HEK293 (cell line): ENCODE results near the gene ZNF646.

Experiments
- GFI1B ChIP-seq: fragments of 450-650 bp; formaldehyde crosslinking; IDR thresholded peaks from 2 replicates; pipeline ENCODE4 v1.5.1; 2016; ENCODE audit warnings: missing biosample characterization, missing genetic modification characterization
- GLIS2 ChIP-seq: fragments of 450-650 bp; formaldehyde crosslinking; IDR thresholded peaks from 2 replicates; pipeline ENCODE4 v1.5.1; 2016; ENCODE audit warnings: missing biosample characterization, missing genetic modification characterization
- KLF7 ChIP-seq: fragments of 450-650 bp; formaldehyde crosslinking; IDR thresholded peaks from 2 replicates; pipeline ENCODE4 v1.5.1; 2016; ENCODE audit warnings: missing biosample characterization, missing genetic modification characterization, borderline replicate concordance
- KLF8 ChIP-seq: fragments of 450-650 bp; formaldehyde crosslinking; IDR thresholded peaks from 2 replicates; pipeline ENCODE4 v1.5.1; 2016; ENCODE audit warnings: missing biosample characterization, missing genetic modification characterization
- MEIS1 ChIP-seq: sonication (generic); formaldehyde crosslinking; IDR thresholded peaks from 2 replicates; pipeline ENCODE4 v1.8.1; 2022; ENCODE audit warnings: missing genetic modification reagents, mild to moderate bottlenecking, borderline replicate concordance
- RBAK ChIP-seq: fragments of 450-650 bp; formaldehyde crosslinking; IDR thresholded peaks from 2 replicates; pipeline ENCODE4 v1.5.1; 2016; ENCODE audit warnings: missing biosample characterization, missing genetic modification characterization
- SCRT2 ChIP-seq: fragments of 450-650 bp; formaldehyde crosslinking; IDR thresholded peaks from 2 replicates; pipeline ENCODE4 v1.5.1; 2016; ENCODE audit warnings: missing biosample characterization, missing genetic modification characterization
- TCF7L2 ChIP-seq: IDR thresholded peaks from 2 replicates; pipeline ENCODE4 v1.6.1; 2011; ENCODE audit warnings: low read depth, mild to moderate bottlenecking, inconsistent platforms, low read length, moderate library complexity, borderline replicate concordance
- YY2 ChIP-seq: fragments of 450-650 bp; formaldehyde crosslinking; IDR thresholded peaks from 2 replicates; pipeline ENCODE4 v1.5.1; 2016; ENCODE audit warnings: missing biosample characterization, missing genetic modification characterization
- ZBTB48 ChIP-seq: fragments of 450-650 bp; formaldehyde crosslinking; IDR thresholded peaks from 2 replicates; pipeline ENCODE4 v1.5.1; 2016; ENCODE audit warnings: missing biosample characterization, missing genetic modification characterization
- ZNF112 ChIP-seq: fragments of 450-650 bp; formaldehyde crosslinking; IDR thresholded peaks from 2 replicates; pipeline ENCODE4 v1.5.0; 2017; ENCODE audit warnings: missing biosample characterization, missing genetic modification characterization
- ZNF155 ChIP-seq: fragments of 450-650 bp; formaldehyde crosslinking; IDR thresholded peaks from 2 replicates; pipeline ENCODE4 v1.5.1; 2016; ENCODE audit warnings: missing biosample characterization, missing genetic modification characterization
- ZNF157 ChIP-seq: fragments of 450-650 bp; formaldehyde crosslinking; IDR thresholded peaks from 2 replicates; pipeline ENCODE4 v1.5.1; 2016; ENCODE audit warnings: missing biosample characterization, missing genetic modification characterization
- ZNF202 ChIP-seq: fragments of 450-650 bp; formaldehyde crosslinking; IDR thresholded peaks from 2 replicates; pipeline ENCODE4 v1.5.1; 2016; ENCODE audit warnings: missing biosample characterization, missing genetic modification characterization, borderline replicate concordance
- ZNF214 ChIP-seq: fragments of 450-650 bp; formaldehyde crosslinking; IDR thresholded peaks from 2 replicates; pipeline ENCODE4 v1.5.1; 2017; ENCODE audit warnings: missing biosample characterization, mild to moderate bottlenecking, missing genetic modification characterization, borderline replicate concordance
- ZNF239 ChIP-seq: fragments of 450-650 bp; formaldehyde crosslinking; IDR thresholded peaks from 2 replicates; pipeline ENCODE4 v1.5.1; 2016; ENCODE audit warnings: missing biosample characterization, missing genetic modification characterization
- ZNF24 ChIP-seq: fragments of 450-650 bp; formaldehyde crosslinking; IDR thresholded peaks from 2 replicates; pipeline ENCODE4 v1.5.1; 2016; ENCODE audit warnings: missing biosample characterization, missing genetic modification characterization
- ZNF248 ChIP-seq: fragments of 450-650 bp; formaldehyde crosslinking; IDR thresholded peaks from 2 replicates; pipeline ENCODE4 v1.5.1; 2017; ENCODE audit warnings: missing biosample characterization, missing genetic modification characterization
- ZNF266 ChIP-seq: fragments of 450-650 bp; formaldehyde crosslinking; IDR thresholded peaks from 2 replicates; pipeline ENCODE4 v1.5.1; 2016; ENCODE audit warnings: missing biosample characterization, missing genetic modification characterization, low read depth
- ZNF366 ChIP-seq: fragments of 450-650 bp; formaldehyde crosslinking; conservative IDR thresholded peaks from 2 replicates; pipeline ENCODE4 v1.5.1; 2016; ENCODE audit warnings: missing biosample characterization, missing genetic modification characterization
- ZNF473 ChIP-seq: fragments of 450-650 bp; formaldehyde crosslinking; IDR thresholded peaks from 2 replicates; pipeline ENCODE4 v1.5.1; 2017; ENCODE audit warnings: missing biosample characterization, missing genetic modification characterization
- ZNF785 ChIP-seq: fragments of 450-650 bp; formaldehyde crosslinking; IDR thresholded peaks from 2 replicates; pipeline ENCODE4 v1.5.1; 2016; ENCODE audit warnings: missing biosample characterization, missing genetic modification characterization
- ZNF837 ChIP-seq: fragments of 450-650 bp; formaldehyde crosslinking; IDR thresholded peaks from 2 replicates; pipeline ENCODE4 v1.5.1; 2016; ENCODE audit warnings: missing biosample characterization, missing genetic modification characterization
- TF ChIP-seq, protein P1 (sequence below): fragments of 450-650 bp; formaldehyde crosslinking; IDR thresholded peaks from 2 replicates; pipeline ENCODE4 v1.5.1; 2016; ENCODE audit warnings: missing biosample characterization, missing genetic modification characterization, borderline replicate concordance
- TF ChIP-seq, protein P2 (sequence below): fragments of 450-650 bp; formaldehyde crosslinking; IDR thresholded peaks from 2 replicates; pipeline ENCODE4 v1.5.1; 2017; ENCODE audit warnings: missing biosample characterization, mild to moderate bottlenecking, missing genetic modification characterization, moderate library complexity
- TF ChIP-seq, protein P3 (sequence below): fragments of 450-650 bp; formaldehyde crosslinking; IDR thresholded peaks from 2 replicates; pipeline ENCODE4 v1.5.1; 2016; ENCODE audit warnings: missing biosample characterization, missing genetic modification characterization
- TF ChIP-seq, protein P4 (sequence below): fragments of 450-650 bp; formaldehyde crosslinking; conservative IDR thresholded peaks from 2 replicates; pipeline ENCODE4 v1.5.1; 2016; ENCODE audit warnings: low read depth, missing biosample characterization, missing genetic modification characterization
- TF ChIP-seq, protein P5 (sequence below): fragments of 450-650 bp; formaldehyde crosslinking; IDR thresholded peaks from 2 replicates; pipeline ENCODE4 v1.5.1; 2016; ENCODE audit warnings: missing biosample characterization, missing genetic modification characterization
- TF ChIP-seq, protein P6 (sequence below): fragments of 450-650 bp; formaldehyde crosslinking; IDR thresholded peaks from 2 replicates; pipeline ENCODE4 v1.5.1; 2016; ENCODE audit warnings: missing biosample characterization, missing genetic modification characterization

The ZNF646 gene

DNA sequence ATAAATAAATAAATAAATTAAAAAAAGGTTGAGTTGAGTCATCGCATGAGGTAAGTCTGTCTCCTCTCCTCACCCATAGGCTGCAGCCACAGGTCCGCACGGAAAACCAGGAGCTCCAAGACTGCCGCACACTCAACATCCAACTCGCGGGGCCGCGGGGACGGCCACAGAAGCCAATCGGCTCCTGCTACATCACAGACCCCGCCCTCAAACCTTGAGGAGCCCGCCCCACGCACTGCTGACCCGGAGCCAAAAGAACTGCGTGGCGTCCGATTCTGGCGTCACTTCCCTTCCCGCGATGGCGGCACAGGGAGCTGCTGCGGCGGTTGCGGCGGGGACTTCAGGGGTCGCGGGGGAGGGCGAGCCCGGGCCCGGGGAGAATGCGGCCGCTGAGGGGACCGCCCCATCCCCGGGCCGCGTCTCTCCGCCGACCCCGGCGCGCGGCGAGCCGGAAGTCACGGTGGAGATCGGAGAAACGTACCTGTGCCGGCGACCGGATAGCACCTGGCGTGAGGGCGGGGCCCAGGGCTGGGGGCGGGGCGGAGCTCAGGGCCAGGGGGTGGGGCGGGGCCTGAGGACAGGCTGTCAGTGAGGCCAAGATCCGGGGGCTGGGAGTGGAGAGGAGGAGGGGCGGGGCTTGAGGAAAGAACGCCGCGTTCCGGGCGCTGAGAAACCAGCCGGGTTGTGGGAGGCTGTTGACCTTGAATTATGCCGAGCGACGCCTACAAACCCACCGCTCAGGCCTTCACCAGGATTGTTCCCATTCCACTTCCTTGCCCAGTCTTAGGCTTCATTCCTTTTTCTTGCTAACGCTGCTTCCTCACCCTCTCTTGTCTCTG, 43.4 kb downstream of the ZNF646 start, which contains the start of gene KAT8 (continued):
- TF ChIP-seq, protein P1, sequence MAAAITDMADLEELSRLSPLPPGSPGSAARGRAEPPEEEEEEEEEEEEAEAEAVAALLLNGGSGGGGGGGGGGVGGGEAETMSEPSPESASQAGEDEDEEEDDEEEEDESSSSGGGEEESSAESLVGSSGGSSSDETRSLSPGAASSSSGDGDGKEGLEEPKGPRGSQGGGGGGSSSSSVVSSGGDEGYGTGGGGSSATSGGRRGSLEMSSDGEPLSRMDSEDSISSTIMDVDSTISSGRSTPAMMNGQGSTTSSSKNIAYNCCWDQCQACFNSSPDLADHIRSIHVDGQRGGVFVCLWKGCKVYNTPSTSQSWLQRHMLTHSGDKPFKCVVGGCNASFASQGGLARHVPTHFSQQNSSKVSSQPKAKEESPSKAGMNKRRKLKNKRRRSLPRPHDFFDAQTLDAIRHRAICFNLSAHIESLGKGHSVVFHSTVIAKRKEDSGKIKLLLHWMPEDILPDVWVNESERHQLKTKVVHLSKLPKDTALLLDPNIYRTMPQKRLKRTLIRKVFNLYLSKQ (tag by site-specific recombination), result no peak
- TF ChIP-seq ZNF24 (no peak), ZNF366 (no peak), ZNF157 (tag by site-specific recombination) (no peak), GLIS2 (tag by site-specific recombination) (peak; percentile 82; the same call in 1 of the 2 replicates), ZNF155 (tag by site-specific recombination) (no peak), ZNF239 (tag by site-specific recombination) (no peak), KLF8 (peak; percentile 64), ZNF473 (tag by site-specific recombination) (no peak), ZNF785 (tag by site-specific recombination) (no peak), MEIS1 (CRISPR knock-in tag) (no peak), TCF7L2 (no peak), ZBTB48 (tag by site-specific recombination) (no peak), ZNF837 (tag by site-specific recombination) (no peak), YY2 (tag by site-specific recombination) (peak; percentile 96), ZNF202 (tag by site-specific recombination) (no peak; the same call in 1 of the 2 replicates), GFI1B (tag by site-specific recombination) (no peak), KLF7 (tag by site-specific recombination) (no peak), ZNF112 (tag by site-specific recombination) (no peak), ZNF248 (tag by site-specific recombination) (no peak), SCRT2 (peak; percentile 95), ZNF214 (tag by site-specific recombination) (no peak), RBAK (no peak), ZNF266 (tag by site-specific recombination) (peak; percentile 0; the same call in 1 of the 2 replicates)
- TF ChIP-seq, protein P2, sequence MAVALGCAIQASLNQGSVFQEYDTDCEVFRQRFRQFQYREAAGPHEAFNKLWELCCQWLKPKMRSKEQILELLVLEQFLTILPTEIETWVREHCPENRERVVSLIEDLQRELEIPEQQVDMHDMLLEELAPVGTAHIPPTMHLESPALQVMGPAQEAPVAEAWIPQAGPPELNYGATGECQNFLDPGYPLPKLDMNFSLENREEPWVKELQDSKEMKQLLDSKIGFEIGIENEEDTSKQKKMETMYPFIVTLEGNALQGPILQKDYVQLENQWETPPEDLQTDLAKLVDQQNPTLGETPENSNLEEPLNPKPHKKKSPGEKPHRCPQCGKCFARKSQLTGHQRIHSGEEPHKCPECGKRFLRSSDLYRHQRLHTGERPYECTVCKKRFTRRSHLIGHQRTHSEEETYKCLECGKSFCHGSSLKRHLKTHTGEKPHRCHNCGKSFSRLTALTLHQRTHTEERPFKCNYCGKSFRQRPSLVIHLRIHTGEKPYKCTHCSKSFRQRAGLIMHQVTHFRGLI, result no peak
- TF ChIP-seq, protein P3, sequence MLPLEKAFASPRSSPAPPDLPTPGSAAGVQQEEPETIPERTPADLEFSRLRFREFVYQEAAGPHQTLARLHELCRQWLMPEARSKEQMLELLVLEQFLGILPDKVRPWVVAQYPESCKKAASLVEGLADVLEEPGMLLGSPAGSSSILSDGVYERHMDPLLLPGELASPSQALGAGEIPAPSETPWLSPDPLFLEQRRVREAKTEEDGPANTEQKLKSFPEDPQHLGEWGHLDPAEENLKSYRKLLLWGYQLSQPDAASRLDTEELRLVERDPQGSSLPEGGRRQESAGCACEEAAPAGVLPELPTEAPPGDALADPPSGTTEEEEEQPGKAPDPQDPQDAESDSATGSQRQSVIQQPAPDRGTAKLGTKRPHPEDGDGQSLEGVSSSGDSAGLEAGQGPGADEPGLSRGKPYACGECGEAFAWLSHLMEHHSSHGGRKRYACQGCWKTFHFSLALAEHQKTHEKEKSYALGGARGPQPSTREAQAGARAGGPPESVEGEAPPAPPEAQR, result no peak
- TF ChIP-seq, protein P4, sequence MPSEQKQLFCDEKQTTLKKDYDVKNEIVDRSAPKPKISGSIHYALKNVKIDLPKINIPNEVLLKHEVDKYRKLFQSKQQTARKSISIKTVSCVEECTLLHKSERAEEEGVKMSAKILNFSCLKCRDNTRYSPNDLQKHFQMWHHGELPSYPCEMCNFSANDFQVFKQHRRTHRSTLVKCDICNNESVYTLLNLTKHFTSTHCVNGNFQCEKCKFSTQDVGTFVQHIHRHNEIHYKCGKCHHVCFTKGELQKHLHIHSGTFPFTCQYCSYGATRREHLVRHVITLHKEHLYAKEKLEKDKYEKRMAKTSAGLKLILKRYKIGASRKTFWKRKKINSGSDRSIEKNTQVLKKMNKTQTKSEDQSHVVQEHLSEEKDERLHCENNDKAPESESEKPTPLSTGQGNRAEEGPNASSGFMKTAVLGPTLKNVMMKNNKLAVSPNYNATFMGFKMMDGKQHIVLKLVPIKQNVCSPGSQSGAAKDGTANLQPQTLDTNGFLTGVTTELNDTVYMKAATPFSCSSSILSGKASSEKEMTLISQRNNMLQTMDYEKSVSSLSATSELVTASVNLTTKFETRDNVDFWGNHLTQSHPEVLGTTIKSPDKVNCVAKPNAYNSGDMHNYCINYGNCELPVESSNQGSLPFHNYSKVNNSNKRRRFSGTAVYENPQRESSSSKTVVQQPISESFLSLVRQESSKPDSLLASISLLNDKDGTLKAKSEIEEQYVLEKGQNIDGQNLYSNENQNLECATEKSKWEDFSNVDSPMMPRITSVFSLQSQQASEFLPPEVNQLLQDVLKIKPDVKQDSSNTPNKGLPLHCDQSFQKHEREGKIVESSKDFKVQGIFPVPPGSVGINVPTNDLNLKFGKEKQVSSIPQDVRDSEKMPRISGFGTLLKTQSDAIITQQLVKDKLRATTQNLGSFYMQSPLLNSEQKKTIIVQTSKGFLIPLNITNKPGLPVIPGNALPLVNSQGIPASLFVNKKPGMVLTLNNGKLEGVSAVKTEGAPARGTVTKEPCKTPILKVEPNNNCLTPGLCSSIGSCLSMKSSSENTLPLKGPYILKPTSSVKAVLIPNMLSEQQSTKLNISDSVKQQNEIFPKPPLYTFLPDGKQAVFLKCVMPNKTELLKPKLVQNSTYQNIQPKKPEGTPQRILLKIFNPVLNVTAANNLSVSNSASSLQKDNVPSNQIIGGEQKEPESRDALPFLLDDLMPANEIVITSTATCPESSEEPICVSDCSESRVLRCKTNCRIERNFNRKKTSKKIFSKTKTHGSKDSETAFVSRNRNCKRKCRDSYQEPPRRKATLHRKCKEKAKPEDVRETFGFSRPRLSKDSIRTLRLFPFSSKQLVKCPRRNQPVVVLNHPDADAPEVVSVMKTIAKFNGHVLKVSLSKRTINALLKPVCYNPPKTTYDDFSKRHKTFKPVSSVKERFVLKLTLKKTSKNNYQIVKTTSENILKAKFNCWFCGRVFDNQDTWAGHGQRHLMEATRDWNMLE, result peak; percentile 95
- TF ChIP-seq, protein P5, sequence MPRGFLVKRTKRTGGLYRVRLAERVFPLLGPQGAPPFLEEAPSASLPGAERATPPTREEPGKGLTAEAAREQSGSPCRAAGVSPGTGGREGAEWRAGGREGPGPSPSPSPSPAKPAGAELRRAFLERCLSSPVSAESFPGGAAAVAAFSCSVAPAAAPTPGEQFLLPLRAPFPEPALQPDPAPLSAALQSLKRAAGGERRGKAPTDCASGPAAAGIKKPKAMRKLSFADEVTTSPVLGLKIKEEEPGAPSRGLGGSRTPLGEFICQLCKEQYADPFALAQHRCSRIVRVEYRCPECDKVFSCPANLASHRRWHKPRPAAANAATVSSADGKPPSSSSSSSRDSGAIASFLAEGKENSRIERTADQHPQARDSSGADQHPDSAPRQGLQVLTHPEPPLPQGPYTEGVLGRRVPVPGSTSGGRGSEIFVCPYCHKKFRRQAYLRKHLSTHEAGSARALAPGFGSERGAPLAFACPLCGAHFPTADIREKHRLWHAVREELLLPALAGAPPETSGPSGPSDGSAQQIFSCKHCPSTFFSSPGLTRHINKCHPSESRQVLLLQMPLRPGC (tag by site-specific recombination), result no peak
- TF ChIP-seq, protein P6, sequence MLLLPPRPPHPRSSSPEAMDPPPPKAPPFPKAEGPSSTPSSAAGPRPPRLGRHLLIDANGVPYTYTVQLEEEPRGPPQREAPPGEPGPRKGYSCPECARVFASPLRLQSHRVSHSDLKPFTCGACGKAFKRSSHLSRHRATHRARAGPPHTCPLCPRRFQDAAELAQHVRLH, result no peak
